DND-41 (cell line): Measurements from ENCODE around the gene ARHGEF4.

Source experiments
- EZH2 ChIP-seq: IDR thresholded peaks from 3 replicates; pipeline ENCODE4 v1.6.1; 2012; ENCODE audit warnings: borderline replicate concordance, low read depth, mild to moderate bottlenecking, moderate library complexity, low read length, inconsistent platforms; ENCODE audit not compliant: severe bottlenecking
- TF ChIP-seq, protein P1 (sequence below): IDR thresholded peaks from 2 replicates; pipeline ENCODE4 v1.5.1; 2012; ENCODE audit warnings: borderline replicate concordance, low read length, moderate library complexity, mild to moderate bottlenecking; ENCODE audit not compliant: poor library complexity, severe bottlenecking; ENCODE audit errors: extremely low read depth

DNA sequence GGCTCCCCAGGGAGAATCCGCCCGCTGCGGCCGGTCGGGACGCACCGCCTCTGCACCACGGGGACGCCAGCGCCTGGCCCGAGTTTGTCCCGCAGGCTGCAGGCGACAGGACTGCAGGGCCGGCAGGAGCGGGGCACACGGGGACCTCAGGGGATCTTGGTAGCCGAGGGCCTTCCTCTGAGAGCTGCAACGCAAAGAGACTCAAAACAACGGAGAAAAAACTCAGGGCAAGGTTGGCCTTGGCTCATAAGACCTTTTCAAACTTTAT, 79.7 kb downstream of the ARHGEF4 start:
- TF ChIP-seq, protein P1, sequence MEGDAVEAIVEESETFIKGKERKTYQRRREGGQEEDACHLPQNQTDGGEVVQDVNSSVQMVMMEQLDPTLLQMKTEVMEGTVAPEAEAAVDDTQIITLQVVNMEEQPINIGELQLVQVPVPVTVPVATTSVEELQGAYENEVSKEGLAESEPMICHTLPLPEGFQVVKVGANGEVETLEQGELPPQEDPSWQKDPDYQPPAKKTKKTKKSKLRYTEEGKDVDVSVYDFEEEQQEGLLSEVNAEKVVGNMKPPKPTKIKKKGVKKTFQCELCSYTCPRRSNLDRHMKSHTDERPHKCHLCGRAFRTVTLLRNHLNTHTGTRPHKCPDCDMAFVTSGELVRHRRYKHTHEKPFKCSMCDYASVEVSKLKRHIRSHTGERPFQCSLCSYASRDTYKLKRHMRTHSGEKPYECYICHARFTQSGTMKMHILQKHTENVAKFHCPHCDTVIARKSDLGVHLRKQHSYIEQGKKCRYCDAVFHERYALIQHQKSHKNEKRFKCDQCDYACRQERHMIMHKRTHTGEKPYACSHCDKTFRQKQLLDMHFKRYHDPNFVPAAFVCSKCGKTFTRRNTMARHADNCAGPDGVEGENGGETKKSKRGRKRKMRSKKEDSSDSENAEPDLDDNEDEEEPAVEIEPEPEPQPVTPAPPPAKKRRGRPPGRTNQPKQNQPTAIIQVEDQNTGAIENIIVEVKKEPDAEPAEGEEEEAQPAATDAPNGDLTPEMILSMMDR: no peak
- TF ChIP-seq EZH2: no peak
